Psoas muscle (tissue), 8 donors: ENCODE data around the gene MAGI2. TPM values are rescaled to one million over a fixed set of nuclear protein-coding genes. Genes with fewer than 3 reads are reported as not detected.
A peak's percentile ranks its signal among the peaks of the same experiment; 100 is the strongest.

Experiments
- ATAC-seq, 4 donors: fragments of 200-7000 bp; cut with Tn5 transposase; one replicate each; pipeline ENCODE4 v1.9.1; 2020; ENCODE audit warnings: moderate library complexity in 3 of 4, mild to moderate bottlenecking in 2 of 4
- DNase-seq, 2 donors: peaks; one replicate each; pipeline ENCODE4 v3.0.0-alpha.2; 2020
- H3K27ac ChIP-seq: fragments of 200-600 bp; one replicate; pipeline ENCODE4 v1.8.0; 2022
- H3K27me3 ChIP-seq, 3 donors: fragments of 200-600 bp in 1 of 3; one replicate each; pipeline versions ENCODE4 v1.6.1 to v1.8.0; 2013 to 2022; ENCODE audit warnings: low read length in 2 of 3, mild to moderate bottlenecking in 2 of 3, moderate library complexity in 1 of 3; ENCODE audit not compliant: insufficient read depth in 3 of 3
- H3K36me3 ChIP-seq, 2 donors: fragments of 200-600 bp in 1 of 2; one replicate each; pipeline versions ENCODE4 v1.6.1 to v1.8.0; 2013 to 2022; ENCODE audit warnings: low read depth in 1 of 2, mild to moderate bottlenecking in 1 of 2, moderate library complexity in 1 of 2; ENCODE audit not compliant: insufficient read depth in 1 of 2
- H3K4me1 ChIP-seq: fragments of 200-600 bp; one replicate; pipeline ENCODE4 v1.8.0; 2022
- H3K4me3 ChIP-seq: fragments of 200-600 bp; one replicate; pipeline ENCODE4 v1.8.0; 2022; ENCODE audit warnings: mild to moderate bottlenecking
- H3K9me3 ChIP-seq: fragments of 200-600 bp; one replicate; pipeline ENCODE4 v1.8.0; 2022
- CTCF ChIP-seq: fragments of 200-600 bp; IDR thresholded peaks from one replicate; pipeline ENCODE4 v1.8.0; 2022; ENCODE audit warnings: antibody characterized with exemption
- WGBS, 3 donors: extraction: QIAGEN DNeasy Blood & Tissue Kit; methylation state at CpG; one replicate each; pipeline versions ENCODE4 v1.1.6 to v1.1.7; 2013; 5-methylcytosine and 5-hydroxymethylcytosine counted together
- intact Hi-C, 2 donors: fragments of 100-400 bp; cut with DNase I; formaldehyde crosslinking; loops; one replicate each; pipeline versions ENCODE4 v1.11.0 to v1.14.2; 2022
- polyA plus RNA-seq, 3 donors: library from polyadenylated mRNA; stranded (reverse); fragments of 200-250 nt; gene quantifications; one replicate each; pipeline ENCODE4 v1.2.3, GENCODE V29; 2013
- total RNA-seq, 4 donors: library from RNA; stranded (reverse); fragmentation: NEBNext Ultra II Directional in 2 of 4; extraction: Animal tissue kit (Norgen Biotek cat#: 25700) in 2 of 4; gene quantifications; one replicate each; pipeline versions ENCODE4 v1.2.1 to v1.2.4, GENCODE V29; 2021 to 2023
- donor health status: healthy with polysubstance abuse.
- donor health status: DM: no; HTN: no; CAD: no; lungs with moderate emphysema.
- donor health status: Bipolar disorder and iron deficiency.
- donor health status: healthy.
- donor health status: DM: yes; HTN: yes; CAD: no.
- donor health status: DM: no; HTN: no; CAD: no.
- donor health status: DM: no; HTN: no; CAD: no.
- donor health status: DM: yes; HTN: yes; CAD: no.

The MAGI2 gene
- total and polyA plus RNA-seq, 7 donors = 0.46 to 2.5 (median 1.4) TPM

DNA sequence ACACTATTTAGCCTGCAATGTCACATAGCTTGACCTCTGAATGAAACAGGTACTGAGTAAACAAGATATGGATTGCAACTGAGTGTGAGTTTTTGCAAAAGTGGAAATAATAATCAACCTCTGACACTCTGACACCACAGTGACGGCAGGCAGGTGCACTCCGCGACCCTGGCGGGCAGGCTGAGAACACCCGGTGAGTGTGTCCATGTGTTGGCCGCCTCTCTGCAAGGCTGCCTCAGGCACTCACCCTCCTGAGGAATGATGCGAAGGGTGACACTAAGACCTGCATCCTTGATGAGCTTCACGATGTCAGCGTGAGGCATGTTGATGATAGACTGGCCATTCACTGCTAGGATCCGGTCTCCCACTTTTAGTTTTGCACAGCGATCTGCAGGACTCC is 1318.7 kb downstream of the MAGI2 start:
- H3K4me1 ChIP-seq = peaks cover 4% of the 10 kb centered on the region
- no peak for DNase-seq
- no peak overlapping the region for H3K4me3 ChIP-seq
- no peak overlapping the region for H3K27ac ChIP-seq
- H3K36me3 ChIP-seq = no peaks in the 10 kb centered on the region
- TF ChIP-seq CTCF = no peak
- 83 to 84% (median 84%) methylated on average over 11 of the region's 11 CpGs for WGBS, 3 donors
- no peaks in the 10 kb centered on the region for H3K9me3 ChIP-seq
- no peak for ATAC-seq
- no peaks in the 10 kb centered on the region for H3K27me3 ChIP-seq
- intact Hi-C loops = loop anchor here in 1 of 2 donors (5.0 kb wide), 1 partner anchor 78 kb away; no protein-coding TSS in a partner anchor

DNA sequence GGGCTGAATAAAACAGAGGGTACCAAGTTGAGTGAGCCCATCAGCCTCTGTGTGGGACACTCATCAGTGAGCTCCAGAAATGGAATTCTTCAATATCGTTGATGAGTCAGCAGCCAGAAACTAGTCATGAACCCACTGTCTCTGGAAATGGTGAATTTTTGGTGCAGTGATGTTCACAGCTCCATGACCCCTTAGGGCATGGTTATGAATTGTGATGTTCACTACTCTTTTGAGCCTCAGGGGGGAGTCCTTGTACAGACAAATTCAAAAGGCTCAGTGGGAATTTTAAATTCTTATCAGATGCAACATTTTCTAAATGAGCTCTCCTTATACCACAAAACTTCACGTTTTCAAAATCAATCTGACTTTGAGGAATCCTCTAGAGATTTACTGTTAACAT is 1319.2 kb downstream of the MAGI2 start:
- H3K27ac ChIP-seq = no peak overlapping the region
- no peaks in the 10 kb centered on the region for H3K9me3 ChIP-seq
- H3K4me1 ChIP-seq = peaks cover 4% of the 10 kb centered on the region
- WGBS, 3 donors = 42 to 48% (median 43%) methylated on average over 2 of the region's 2 CpGs
- intact Hi-C loops = loop anchor here in 1 of 2 donors (5.0 kb wide), 1 partner anchor 78 kb away; no protein-coding TSS in a partner anchor
- ATAC-seq (no peak), DNase-seq (no peak)
- H3K4me3 ChIP-seq = no peak overlapping the region
- TF ChIP-seq CTCF = peak; percentile 33
- H3K27me3 ChIP-seq = no peaks in the 10 kb centered on the region
- H3K36me3 ChIP-seq = no peaks in the 10 kb centered on the region

DNA sequence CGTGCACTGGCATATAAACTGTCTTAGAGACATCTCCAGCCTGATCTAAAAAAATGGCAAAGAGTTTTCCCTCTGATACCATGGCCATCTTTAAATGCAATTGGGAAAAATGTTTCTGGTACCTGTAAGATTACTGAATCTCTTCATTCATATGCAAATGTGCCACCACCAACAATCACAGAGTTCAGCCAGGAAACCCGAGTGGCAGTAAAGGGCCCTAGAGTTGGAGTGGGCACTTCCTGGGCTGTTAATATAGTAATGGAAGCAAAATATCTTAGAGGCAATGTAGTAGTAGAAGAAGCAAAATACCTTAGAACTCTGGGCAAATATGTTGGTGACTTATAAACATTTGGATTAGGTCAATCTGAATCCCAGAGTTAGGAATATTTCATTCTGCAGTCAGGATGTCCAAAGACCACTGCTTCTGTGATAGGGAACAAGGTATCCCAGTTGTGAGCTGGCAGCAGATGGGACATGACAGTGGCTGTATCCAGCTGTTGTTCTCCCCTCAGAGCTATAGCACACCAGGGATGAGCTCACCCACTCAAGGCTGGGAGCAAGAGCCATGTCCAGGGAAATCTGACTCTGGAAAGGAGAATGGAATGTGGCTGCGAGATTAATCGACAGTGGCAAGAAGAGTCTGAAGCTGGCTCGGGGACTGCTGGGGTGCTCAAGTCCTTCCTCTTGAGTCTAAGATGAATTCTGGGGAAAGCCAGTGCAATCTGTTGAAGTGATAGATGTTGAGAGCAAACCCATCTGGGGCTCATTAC is 1322.8 kb downstream of the MAGI2 start:
- no peaks in the 10 kb centered on the region for H3K36me3 ChIP-seq
- intact Hi-C loops = loop anchor here in 1 of 2 donors (5.0 kb wide), 1 partner anchor 82 kb away; no protein-coding TSS in a partner anchor
- H3K9me3 ChIP-seq = no peaks in the 10 kb centered on the region
- H3K4me1 ChIP-seq = no peaks in the 10 kb centered on the region
- H3K4me3 ChIP-seq = no peak overlapping the region
- H3K27me3 ChIP-seq = no peaks in the 10 kb centered on the region
- TF ChIP-seq CTCF = no peak
- 42 to 50% (median 47%) methylated on average over 5 of the region's 5 CpGs for WGBS, 3 donors
- ATAC-seq (no peak), DNase-seq (no peak)
- no peak overlapping the region for H3K27ac ChIP-seq

DNA sequence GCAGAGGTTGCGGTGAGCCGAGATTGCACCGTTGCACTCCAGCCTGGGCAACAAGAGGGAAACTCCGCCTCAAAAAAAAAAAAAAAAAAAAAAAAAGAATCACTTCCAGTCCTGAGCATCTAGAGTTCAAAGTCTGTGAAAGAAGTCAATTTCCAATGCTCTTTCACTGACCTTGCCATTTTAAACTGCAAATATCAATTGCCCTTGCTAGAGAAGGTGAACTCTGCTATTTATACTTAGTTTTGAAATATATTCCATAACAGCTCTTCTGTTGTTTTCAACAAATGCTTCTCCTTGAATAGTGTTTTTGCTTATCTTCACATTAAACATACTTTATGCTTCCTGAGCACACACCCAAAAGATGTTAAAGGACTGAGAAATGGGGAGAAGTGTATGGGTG is 1323.6 kb downstream of the MAGI2 start:
- intact Hi-C loops = loop anchor here in 1 of 2 donors (5.0 kb wide), 1 partner anchor 82 kb away; no protein-coding TSS in a partner anchor
- WGBS, 3 donors = 80 to 95% (median 94%) methylated on average over 4 of the region's 4 CpGs
- no peaks in the 10 kb centered on the region for H3K9me3 ChIP-seq
- no peaks in the 10 kb centered on the region for H3K4me1 ChIP-seq
- no peak for ATAC-seq
- TF ChIP-seq CTCF = no peak
- no peaks in the 10 kb centered on the region for H3K36me3 ChIP-seq
- H3K27ac ChIP-seq = no peak overlapping the region
- no peaks in the 10 kb centered on the region for H3K27me3 ChIP-seq
- H3K4me3 ChIP-seq = no peak overlapping the region
- no peak for DNase-seq
